T follicular helper cell (primary cell): ENCODE results near the gene TMCC1.
"Not testable (repeated sequence)": the region's sequence is repeated elsewhere in the genome, so short reads cannot be mapped to it uniquely, and the experiment has no call there.

Source experiments
- DNase-seq: peaks from one replicate; pipeline ENCODE4 v3.0.0-alpha.2; 2020; ENCODE audit warnings: low read depth

TMCC1 gene

GRCh38 chr3:129622933-129623332 is 270.6 kb downstream of the TMCC1 start:
- no peak for DNase-seq

GRCh38 chr3:129622226-129622874 is 271.2 kb downstream of the TMCC1 start:
- no peak for DNase-seq

- DNase-seq = no peak
These were observed 271.8 kb downstream of the TMCC1 start for GRCh38 chr3:129621626-129622225.

- no peak for DNase-seq
These were observed 272.5 kb downstream of the TMCC1 start for GRCh38 chr3:129620828-129621559.

GRCh38 chr3:129619726-129620162 is 273.8 kb downstream of the TMCC1 start:
- DNase-seq = no peak

GRCh38 chr3:129618901-129619671 is 274.4 kb downstream of the TMCC1 start:
- no peak for DNase-seq

DNA sequence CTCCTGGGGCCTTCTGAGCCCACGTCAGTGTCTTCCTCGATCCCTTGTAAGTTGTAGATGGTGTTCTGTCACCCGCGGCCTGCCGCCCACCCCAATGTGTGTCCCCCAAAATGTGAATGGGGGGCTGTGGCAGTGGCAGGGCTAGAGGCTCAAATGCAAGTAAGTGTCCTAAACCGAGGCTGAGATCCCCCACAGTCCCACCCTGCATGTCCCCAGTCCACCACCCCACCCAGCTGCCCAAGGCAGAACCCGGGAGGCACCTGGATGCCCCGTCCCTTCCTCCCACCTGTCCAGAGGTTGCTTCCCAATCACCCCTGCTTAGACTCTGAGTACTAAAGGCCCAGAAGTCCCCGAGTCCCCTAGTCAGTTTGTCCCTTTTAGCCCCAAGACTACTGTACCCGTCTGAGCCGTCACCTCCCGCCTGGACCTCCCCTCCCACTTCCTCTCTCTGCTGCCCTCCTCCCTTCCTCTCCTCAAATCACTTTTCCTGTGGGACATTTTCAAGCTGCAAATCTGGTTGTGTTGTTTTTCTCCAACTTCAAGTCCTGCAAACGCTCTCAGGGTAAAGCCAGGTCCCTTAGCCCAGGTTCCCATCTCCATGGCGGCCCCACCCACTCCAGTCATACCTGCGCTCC is 275.2 kb downstream of the TMCC1 start:
- DNase-seq = no peak

- no peak for DNase-seq
These were observed 275.9 kb downstream of the TMCC1 start for GRCh38 chr3:129617381-129618185.

- DNase-seq = no peak
These were observed 276.8 kb downstream of the TMCC1 start for GRCh38 chr3:129616713-129617112.

DNA sequence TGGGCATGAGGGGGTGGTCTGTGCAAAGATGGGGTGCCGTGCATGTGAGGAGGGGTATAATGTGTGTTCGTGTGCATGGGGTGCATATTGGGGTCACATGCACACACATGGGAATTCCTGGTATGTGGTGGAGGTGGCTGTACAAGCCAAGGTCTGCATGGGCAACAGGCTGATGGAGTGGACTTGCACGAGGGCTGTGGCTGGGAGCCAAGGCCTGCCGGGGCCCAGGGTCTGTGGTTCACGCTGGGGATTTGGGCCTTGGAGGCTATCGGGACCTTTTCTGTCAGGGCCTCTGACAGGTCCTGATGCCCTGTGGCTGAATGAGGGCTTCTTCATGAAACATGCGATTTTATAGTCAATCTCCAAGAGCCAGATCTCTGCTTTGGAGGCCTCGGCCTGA is 277.2 kb downstream of the TMCC1 start:
- no peak for DNase-seq

DNA sequence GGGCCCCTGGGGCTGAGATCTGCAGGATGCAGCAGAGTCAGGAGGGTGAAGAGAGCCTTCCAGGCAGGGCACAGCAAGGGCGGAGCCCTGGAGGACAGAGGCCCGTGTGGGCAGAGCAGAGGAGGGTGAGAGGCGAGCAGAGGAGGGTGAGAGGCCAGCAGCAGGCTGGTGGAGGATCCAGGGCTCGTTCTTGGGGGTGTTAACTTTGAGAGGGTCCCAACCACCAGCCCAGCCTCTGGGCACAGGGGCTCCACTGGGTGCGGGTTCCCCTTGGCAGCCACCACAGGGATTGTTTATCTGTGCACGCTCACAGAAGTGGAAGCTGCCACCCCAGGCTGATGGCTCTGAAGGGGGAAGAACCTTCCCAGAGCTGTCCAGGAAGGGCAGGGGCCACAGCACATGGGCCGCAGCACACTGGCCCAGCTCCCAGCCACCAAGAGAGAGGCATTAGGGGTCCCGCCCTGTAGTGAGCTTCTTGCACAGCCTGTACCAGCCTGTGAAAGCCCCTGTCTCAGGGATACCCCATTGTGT is 277.7 kb downstream of the TMCC1 start:
- DNase-seq = no peak

DNA sequence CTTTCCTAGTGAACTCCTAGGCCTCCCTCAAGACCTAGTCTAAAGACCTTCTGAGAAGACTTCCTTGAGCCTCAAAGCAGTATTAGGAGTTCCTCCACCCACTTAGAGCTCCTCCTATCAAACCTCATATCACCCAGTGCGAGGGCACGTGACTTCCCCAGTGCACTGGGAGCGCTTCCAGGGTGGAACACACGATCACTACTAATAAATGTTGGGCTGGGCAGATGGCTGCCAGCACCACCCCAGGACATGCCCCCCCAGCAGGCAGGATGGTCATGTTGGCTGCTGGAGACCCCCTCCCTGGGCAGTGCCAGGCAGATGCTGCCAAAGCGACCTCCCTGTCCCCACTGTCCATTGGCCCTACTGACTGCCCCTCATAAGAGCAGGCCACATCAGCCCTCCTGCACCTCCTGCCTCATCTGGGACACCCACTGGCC is 278.6 kb downstream of the TMCC1 start:
- DNase-seq = no peak

DNA sequence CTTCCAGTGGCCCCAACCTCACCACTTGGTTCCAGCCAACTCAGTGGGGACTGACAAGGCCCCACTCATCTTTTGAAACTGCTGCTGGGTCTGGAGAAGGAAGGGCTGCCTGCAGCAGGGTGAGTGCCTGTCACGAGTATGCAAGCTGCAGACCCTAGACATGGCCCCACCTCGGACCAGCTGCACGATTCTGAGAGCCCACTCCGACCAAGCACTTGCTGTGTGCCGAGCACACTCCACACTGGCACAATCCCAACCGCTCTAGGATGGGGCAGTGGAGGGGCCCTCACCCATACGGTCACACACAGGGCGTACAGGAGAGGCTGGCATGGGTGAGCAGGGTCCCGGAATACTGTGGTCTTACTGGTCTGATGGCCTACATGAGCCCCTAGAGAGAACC is 279.1 kb downstream of the TMCC1 start:
- no peak for DNase-seq

DNA sequence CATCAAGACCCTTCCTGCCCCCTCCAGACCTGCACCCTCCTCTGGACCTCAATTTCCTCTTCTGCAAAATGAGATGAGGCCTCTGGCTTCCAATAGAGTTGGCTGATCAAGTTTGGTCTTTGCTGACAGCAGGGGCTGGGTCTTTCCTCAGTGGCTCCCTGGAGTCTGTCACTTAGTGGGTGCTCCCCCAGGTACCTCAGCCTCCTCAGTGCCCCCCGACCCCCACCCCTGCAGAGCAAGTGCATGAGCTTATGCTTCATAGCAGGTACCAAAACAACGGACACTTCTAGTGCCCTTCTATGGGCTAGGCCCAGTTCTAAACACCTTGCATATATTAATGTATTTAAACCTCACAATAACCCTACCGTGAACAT is 280.2 kb downstream of the TMCC1 start:
- no peak for DNase-seq

GRCh38 chr3:129612534-129613366 is 280.8 kb downstream of the TMCC1 start:
- no peak for DNase-seq

DNA sequence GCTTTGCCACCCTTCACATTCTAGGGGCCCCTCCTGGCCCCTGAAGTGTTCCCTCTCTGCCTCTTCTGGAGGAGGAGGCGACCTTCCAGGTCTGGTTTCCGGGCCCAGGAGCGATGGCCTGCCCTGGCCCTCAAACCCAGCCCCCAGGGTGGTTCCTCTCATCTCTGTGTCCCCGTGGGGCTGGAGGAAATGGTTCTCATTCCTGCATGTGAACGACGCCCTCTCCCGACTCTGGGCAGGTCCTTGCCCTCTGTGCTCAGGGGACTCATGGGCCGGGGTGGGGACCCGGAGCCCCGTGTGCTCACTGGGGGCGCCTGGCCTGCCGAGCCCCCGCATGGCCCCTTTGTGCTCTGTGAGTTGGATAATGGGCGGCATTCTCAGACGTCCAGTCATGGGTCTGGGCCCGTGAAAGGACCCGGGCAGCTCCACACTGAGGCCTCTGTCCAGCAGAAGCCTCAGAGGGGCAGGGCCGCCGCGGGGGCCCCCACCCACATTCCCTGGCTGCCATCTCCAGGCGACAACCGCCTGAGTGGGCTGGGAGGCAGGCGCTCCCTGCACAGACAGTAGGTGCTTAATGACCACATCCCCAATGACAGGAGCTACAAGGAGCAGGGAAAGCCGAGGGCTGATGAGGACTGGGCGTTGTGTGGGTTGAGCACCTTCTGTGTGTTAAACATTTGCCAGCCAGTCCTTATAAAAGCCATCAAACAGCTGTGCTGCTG is 281.5 kb downstream of the TMCC1 start:
- DNase-seq = no peak

DNA sequence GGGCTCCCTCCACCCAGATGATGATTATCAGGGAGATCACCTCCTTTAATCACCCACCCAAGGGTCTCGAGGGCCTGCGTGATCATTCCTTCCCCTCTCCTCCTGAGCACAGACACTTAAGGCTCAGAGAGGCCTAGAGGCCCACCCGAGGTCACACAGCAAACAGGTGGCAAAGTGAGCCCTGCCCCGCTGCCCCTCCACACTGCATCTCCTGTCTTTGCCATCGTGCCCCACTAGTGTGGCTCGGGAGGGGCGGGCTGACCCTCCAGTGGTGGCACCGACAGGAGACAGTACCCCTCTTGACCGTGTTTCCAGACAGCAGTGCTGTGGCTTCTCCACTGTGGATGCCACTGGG is 282.1 kb downstream of the TMCC1 start:
- no peak for DNase-seq

- DNase-seq = not testable (repeated sequence)
These were observed 282.6 kb downstream of the TMCC1 start for GRCh38 chr3:129610794-129611445.

- DNase-seq = no peak
These were observed 283.2 kb downstream of the TMCC1 start for GRCh38 chr3:129610276-129610675.
